ENCODE data around the gene IFNK. TPM values are rescaled to one million over a fixed set of nuclear protein-coding genes. Genes with fewer than 3 reads are reported as not detected.

The IFNK gene
- polyA plus RNA-seq, 1 experiment, result not detected

- DNase-seq (ENCODE audit: low read depth, low spot score), result no peak
- no peaks in the 10 kb centered on the region for H3K27me3 ChIP-seq (ENCODE audit: control insufficient read depth, insufficient read depth, low read length)
- H3K4me3 ChIP-seq (ENCODE audit: low read depth, low read length), result no peak overlapping the region
- ChIA-PET POLR2A (no interaction called here), CTCF (no interaction called here)
- TF ChIP-seq CTCF (IDR thresholded peaks at IDR 0.05; ENCODE audit: low read depth, low read length), result no peak
- H3K27ac ChIP-seq (ENCODE audit: low read depth, low read length), result no peak overlapping the region
- H3K9me3 ChIP-seq (ENCODE audit: control insufficient read depth, insufficient read depth, low read length), result no peaks in the 10 kb centered on the region
Observed at GRCh38 chr9:27510780-27511179, 13.3 kb upstream of the IFNK start.

GRCh38 chr9:27511771-27512170 is 12.3 kb upstream of the IFNK start:
- no peak for DNase-seq (ENCODE audit: low read depth, low spot score)
- Histone ChIP-seq H3K27ac (ENCODE audit: low read depth, low read length) (no peak overlapping the region), H3K9me3 (ENCODE audit: control insufficient read depth, insufficient read depth, low read length) (no peaks in the 10 kb centered on the region), H3K4me3 (ENCODE audit: low read depth, low read length) (no peak overlapping the region), H3K27me3 (ENCODE audit: control insufficient read depth, insufficient read depth, low read length) (no peaks in the 10 kb centered on the region)
- no peak for TF ChIP-seq CTCF (IDR thresholded peaks at IDR 0.05; ENCODE audit: low read depth, low read length)
- CTCF ChIA-PET, result interaction anchor here (1.2 kb wide), 1 partner anchor 24 kb away, joined by 3 read pairs; no protein-coding TSS in a partner anchor
- POLR2A ChIA-PET, result no interaction called here

- Histone ChIP-seq H3K9me3 (ENCODE audit: control insufficient read depth, insufficient read depth, low read length) (no peaks in the 10 kb centered on the region), H3K4me3 (ENCODE audit: low read depth, low read length) (no peak overlapping the region), H3K27me3 (ENCODE audit: control insufficient read depth, insufficient read depth, low read length) (peaks cover 2% of the 10 kb centered on the region), H3K27ac (ENCODE audit: low read depth, low read length) (no peak overlapping the region)
- TF ChIP-seq CTCF (IDR thresholded peaks at IDR 0.05; ENCODE audit: low read depth, low read length), result no peak
- ChIA-PET CTCF (interaction anchor here (0.8 to 1.0 kb wide), 2 partner anchors 16 to 33 kb away, joined by 3 to 6 read pairs; no protein-coding TSS in a partner anchor), POLR2A (no interaction called here)
- DNase-seq (ENCODE audit: low read depth, low spot score), result no peak
Observed at GRCh38 chr9:27514551-27514950, 9.5 kb upstream of the IFNK start.

GRCh38 chr9:27518006-27518405 is 6.1 kb upstream of the IFNK start:
- ChIA-PET POLR2A (no interaction called here), CTCF (interaction anchor here (0.6 kb wide), 1 partner anchor 12 kb away, joined by 4 read pairs; the partner anchor contains the start of gene MOB3B)
- H3K9me3 ChIP-seq (ENCODE audit: control insufficient read depth, insufficient read depth, low read length), result no peaks in the 10 kb centered on the region
- no peak overlapping the region for H3K27ac ChIP-seq (ENCODE audit: low read depth, low read length)
- DNase-seq (ENCODE audit: low read depth, low spot score), result no peak
- H3K27me3 ChIP-seq (ENCODE audit: control insufficient read depth, insufficient read depth, low read length), result peaks cover 2% of the 10 kb centered on the region
- no peak overlapping the region for H3K4me3 ChIP-seq (ENCODE audit: low read depth, low read length)
- no peak for TF ChIP-seq CTCF (IDR thresholded peaks at IDR 0.05; ENCODE audit: low read depth, low read length)

- H3K4me3 ChIP-seq (ENCODE audit: low read depth, low read length), result no peak overlapping the region
- DNase-seq (ENCODE audit: low read depth, low spot score), result no peak
- no peak overlapping the region for H3K27ac ChIP-seq (ENCODE audit: low read depth, low read length)
- ChIA-PET POLR2A (no interaction called here), CTCF (no interaction called here)
- H3K9me3 ChIP-seq (ENCODE audit: control insufficient read depth, insufficient read depth, low read length), result no peaks in the 10 kb centered on the region
- peaks cover 2% of the 10 kb centered on the region for H3K27me3 ChIP-seq (ENCODE audit: control insufficient read depth, insufficient read depth, low read length)
- TF ChIP-seq CTCF (IDR thresholded peaks at IDR 0.05; ENCODE audit: low read depth, low read length), result no peak
Observed at GRCh38 chr9:27518809-27519208, 5.3 kb upstream of the IFNK start.

Data from AG04450 (cell line).